Measurements from ENCODE around the gene DENND4C.
"Not testable (repeated sequence)": the region's sequence is repeated elsewhere in the genome, so short reads cannot be mapped to it uniquely, and the experiment has no call there.

Gene DENND4C

GRCh38 chr9:19230355-19231125, at the start of gene DENND4C:
Gene DENND4C (plus strand): TSS chr9:19230693. CDS start chr9:19276175, 45,482 bp downstream.
- peak; percentile 41 to 57 (median 48) for DNase-seq (ENCODE audit: low read depth in 4 of 4, low spot score in 1 of 4)

GRCh38 chr9:19180991-19181390, 49.5 kb upstream of the DENND4C start:
- no peak for DNase-seq (ENCODE audit: low read depth in 4 of 4, low spot score in 1 of 4)

GRCh38 chr9:19181561-19181960, 48.9 kb upstream of the DENND4C start:
- no peak for DNase-seq (ENCODE audit: low read depth in 4 of 4, low spot score in 1 of 4)

- peak; percentile 29 to 61 (median 51) for DNase-seq (ENCODE audit: low read depth in 4 of 4, low spot score in 1 of 4)
Measured at GRCh38 chr9:19184144-19184917, 46.2 kb upstream of the DENND4C start.

GRCh38 chr9:19185191-19185590, 45.3 kb upstream of the DENND4C start:
- DNase-seq (ENCODE audit: low read depth in 4 of 4, low spot score in 1 of 4) = no peak

- DNase-seq (ENCODE audit: low read depth in 4 of 4, low spot score in 1 of 4) = no peak
Measured at GRCh38 chr9:19186232-19186631, 44.3 kb upstream of the DENND4C start.

- no peak for DNase-seq (ENCODE audit: low read depth in 4 of 4, low spot score in 1 of 4)
Measured at GRCh38 chr9:19188771-19189170, 41.7 kb upstream of the DENND4C start.

- no peak for DNase-seq (ENCODE audit: low read depth in 4 of 4, low spot score in 1 of 4)
Measured at GRCh38 chr9:19192202-19193028, 38.1 kb upstream of the DENND4C start.

- DNase-seq (ENCODE audit: low read depth in 4 of 4, low spot score in 1 of 4) = no peak
Measured at GRCh38 chr9:19193029-19193324, 37.5 kb upstream of the DENND4C start.

GRCh38 chr9:19193358-19193973, 37.0 kb upstream of the DENND4C start:
- not testable (repeated sequence) for DNase-seq (ENCODE audit: low read depth in 4 of 4, low spot score in 1 of 4)

- DNase-seq (ENCODE audit: low read depth in 4 of 4, low spot score in 1 of 4) = no peak
Measured at GRCh38 chr9:19198406-19198805, 32.1 kb upstream of the DENND4C start.

- no peak for DNase-seq (ENCODE audit: low read depth in 4 of 4, low spot score in 1 of 4)
Measured at GRCh38 chr9:19199012-19199411, 31.5 kb upstream of the DENND4C start.

- DNase-seq (ENCODE audit: low read depth in 4 of 4, low spot score in 1 of 4) = no peak
Measured at GRCh38 chr9:19200229-19200628, 30.3 kb upstream of the DENND4C start.

GRCh38 chr9:19201899-19202891, 28.3 kb upstream of the DENND4C start:
- no peak for DNase-seq (ENCODE audit: low read depth in 4 of 4, low spot score in 1 of 4)

- DNase-seq (ENCODE audit: low read depth in 4 of 4, low spot score in 1 of 4) = no peak
Measured at GRCh38 chr9:19203058-19203457, 27.4 kb upstream of the DENND4C start.

GRCh38 chr9:19208653-19209052, 21.8 kb upstream of the DENND4C start:
- no peak for DNase-seq (ENCODE audit: low read depth in 4 of 4, low spot score in 1 of 4)

- no peak for DNase-seq (ENCODE audit: low read depth in 4 of 4, low spot score in 1 of 4)
Measured at GRCh38 chr9:19209188-19209587, 21.3 kb upstream of the DENND4C start.

- DNase-seq (ENCODE audit: low read depth in 4 of 4, low spot score in 1 of 4) = no peak
Measured at GRCh38 chr9:19213823-19214222, 16.7 kb upstream of the DENND4C start.

- no peak for DNase-seq (ENCODE audit: low read depth in 4 of 4, low spot score in 1 of 4)
Measured at GRCh38 chr9:19216466-19216865, 14.0 kb upstream of the DENND4C start.

- DNase-seq (ENCODE audit: low read depth in 4 of 4, low spot score in 1 of 4) = no peak
Measured at GRCh38 chr9:19221326-19221725, 9.2 kb upstream of the DENND4C start.

All from stimulated activated CD4-positive, alpha-beta T cell treated with anti-CD3 and anti-CD28 coated beads, Interleukin-1b, Interleukin-23, amount 100 ng/mL, for 24 hours (primary cell).